Lower lobe of right lung (tissue), 2 donors: ENCODE measurements around the gene DDX19B. TPM values are rescaled to one million over a fixed set of nuclear protein-coding genes. Genes with fewer than 3 reads are reported as not detected.
"Not testable (repeated sequence)": the region's sequence is repeated elsewhere in the genome, so short reads cannot be mapped to it uniquely, and the experiment has no call there.

Source experiments
- ATAC-seq, 2 donors: fragments of 200-7000 bp; cut with Tn5 transposase; one replicate each; pipeline ENCODE4 v1.9.1; 2020 to 2022; ENCODE audit warnings: mild to moderate bottlenecking in 2 of 2, moderate library complexity in 2 of 2
- DNase-seq: peaks from one replicate; pipeline ENCODE4 v3.0.0-alpha.2; 2020
- H3K27ac ChIP-seq: fragments of 200-600 bp; one replicate; pipeline ENCODE4 v1.8.0; 2022
- H3K27me3 ChIP-seq: fragments of 200-600 bp; one replicate; pipeline ENCODE4 v1.8.0; 2022; ENCODE audit warnings: low read depth
- H3K36me3 ChIP-seq: fragments of 200-600 bp; one replicate; pipeline ENCODE4 v1.8.0; 2022; ENCODE audit warnings: mild to moderate bottlenecking
- H3K4me1 ChIP-seq: fragments of 200-600 bp; one replicate; pipeline ENCODE4 v1.8.0; 2022
- H3K4me3 ChIP-seq: fragments of 200-600 bp; one replicate; pipeline ENCODE4 v1.8.0; 2022; ENCODE audit warnings: mild to moderate bottlenecking
- H3K9me3 ChIP-seq: fragments of 200-600 bp; one replicate; pipeline ENCODE4 v1.8.0; 2022
- CTCF ChIP-seq: fragments of 200-600 bp; IDR thresholded peaks from one replicate; pipeline ENCODE4 v1.8.0; 2022; ENCODE audit warnings: antibody characterized with exemption, mild to moderate bottlenecking
- intact Hi-C: fragments of 100-400 bp; cut with DNase I; formaldehyde crosslinking; loops from one replicate; pipeline ENCODE4 v1.11.0; 2022
- total RNA-seq: library from RNA; stranded (reverse); fragmentation: NEBNext Ultra II Directional; extraction: Animal tissue kit (Norgen Biotek cat#: 25700); gene quantifications from one replicate; pipeline ENCODE4 v1.2.1, GENCODE V29; 2021
- donor health status: DM: no; HTN: yes; CAD: no; lungs with severe emphysema.

The DDX19B gene
- total RNA-seq, 1 donor from 2014 or later = 28.3 TPM

DNA sequence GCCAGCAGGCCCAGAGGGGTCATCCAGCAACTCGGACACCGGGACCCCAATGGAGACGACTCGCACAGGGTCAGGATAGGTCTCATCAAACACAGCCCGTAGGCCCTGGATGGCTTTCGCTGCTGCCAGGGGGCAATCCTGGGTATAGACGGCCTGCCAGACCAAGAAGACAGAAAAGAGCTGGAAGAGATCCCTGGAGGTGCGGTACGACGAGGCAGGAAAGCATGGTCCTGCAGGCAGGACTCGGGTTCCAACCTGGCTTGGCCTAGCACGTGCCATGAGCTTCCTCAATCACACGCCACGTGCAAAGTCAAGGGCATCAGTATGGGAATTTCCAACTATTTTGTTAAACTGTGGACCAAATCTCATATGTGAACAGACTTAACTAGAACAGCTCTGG is 40.9 kb upstream of the DDX19B start:
- peaks cover 100% of the 10 kb centered on the region for H3K36me3 ChIP-seq

DNA sequence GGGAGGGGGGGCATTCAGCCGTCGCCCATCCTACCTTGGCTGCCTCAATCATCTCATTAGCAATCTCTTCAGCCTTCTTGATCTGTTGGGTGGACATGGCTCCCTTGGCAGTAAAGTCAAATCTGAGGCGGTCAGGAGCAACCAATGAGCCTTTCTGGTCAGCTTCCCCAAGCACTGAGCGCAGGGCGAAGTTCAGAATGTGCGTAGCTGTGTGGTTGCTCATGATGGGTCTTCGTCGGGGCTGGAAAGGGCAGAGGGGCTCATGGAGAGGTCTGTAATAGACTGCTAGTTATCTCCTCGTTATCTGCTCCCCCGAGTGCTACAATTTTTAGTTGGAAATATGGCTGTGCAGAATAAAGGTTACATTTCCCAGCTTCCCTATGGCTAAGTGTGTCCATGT is 40.0 kb upstream of the DDX19B start:
- intact Hi-C loops = no loop called here
- Histone ChIP-seq H3K27me3 (no peaks in the 10 kb centered on the region), H3K27ac (no peak overlapping the region), H3K9me3 (no peaks in the 10 kb centered on the region), H3K4me3 (no peak overlapping the region), H3K4me1 (no peaks in the 10 kb centered on the region), H3K36me3 (peaks cover 100% of the 10 kb centered on the region)
- DNase-seq = no peak
- TF ChIP-seq CTCF = no peak
- ATAC-seq = no peak

More for the DNA sequence above, 40.9 kb upstream of the DDX19B start:
- Histone ChIP-seq H3K4me1 (no peaks in the 10 kb centered on the region), H3K27me3 (no peaks in the 10 kb centered on the region), H3K9me3 (no peaks in the 10 kb centered on the region), H3K27ac (no peak overlapping the region), H3K4me3 (no peak overlapping the region)
- TF ChIP-seq CTCF = no peak
- no peak for DNase-seq
- ATAC-seq = no peak
- intact Hi-C loops = no loop called here

- H3K27me3 ChIP-seq, H3K4me3 ChIP-seq, H3K9me3 ChIP-seq, H3K4me1 ChIP-seq, DNase-seq, ATAC-seq, H3K27ac ChIP-seq, intact Hi-C loops: not testable (repeated sequence)
- H3K36me3 ChIP-seq = peaks cover 100% of the 10 kb centered on the region
Measured at GRCh38 chr16:70259903-70260302, 39.1 kb upstream of the DDX19B start.

DNA sequence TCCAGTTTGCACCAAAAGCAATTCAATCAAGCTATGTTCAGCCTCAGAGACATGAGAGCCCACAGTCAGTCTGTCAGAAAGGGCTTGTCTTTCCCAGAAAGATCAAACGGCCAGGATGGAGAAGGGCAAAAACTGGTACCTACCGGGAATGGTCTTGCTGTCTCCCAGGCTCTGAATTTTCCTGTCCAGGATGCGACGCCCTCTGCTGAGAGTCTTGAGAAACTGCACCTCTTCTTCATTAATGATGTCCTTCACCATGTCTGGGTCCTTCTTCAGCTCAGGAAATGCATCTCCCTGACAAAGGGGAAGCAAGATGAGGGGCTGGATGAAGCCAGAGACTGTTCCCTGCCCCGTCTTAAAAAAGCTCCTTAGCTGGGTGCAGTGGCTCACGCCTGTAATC is 31.5 kb upstream of the DDX19B start:
- no peak overlapping the region for H3K27ac ChIP-seq
- peak in 1 of 2 donors; percentile 57 for ATAC-seq
- H3K27me3 ChIP-seq = no peaks in the 10 kb centered on the region
- H3K4me3 ChIP-seq = no peak overlapping the region
- peaks cover 100% of the 10 kb centered on the region for H3K36me3 ChIP-seq
- intact Hi-C loops = no loop called here
- no peaks in the 10 kb centered on the region for H3K4me1 ChIP-seq
- no peaks in the 10 kb centered on the region for H3K9me3 ChIP-seq
- TF ChIP-seq CTCF = peak; percentile 52
- no peak for DNase-seq

DNA sequence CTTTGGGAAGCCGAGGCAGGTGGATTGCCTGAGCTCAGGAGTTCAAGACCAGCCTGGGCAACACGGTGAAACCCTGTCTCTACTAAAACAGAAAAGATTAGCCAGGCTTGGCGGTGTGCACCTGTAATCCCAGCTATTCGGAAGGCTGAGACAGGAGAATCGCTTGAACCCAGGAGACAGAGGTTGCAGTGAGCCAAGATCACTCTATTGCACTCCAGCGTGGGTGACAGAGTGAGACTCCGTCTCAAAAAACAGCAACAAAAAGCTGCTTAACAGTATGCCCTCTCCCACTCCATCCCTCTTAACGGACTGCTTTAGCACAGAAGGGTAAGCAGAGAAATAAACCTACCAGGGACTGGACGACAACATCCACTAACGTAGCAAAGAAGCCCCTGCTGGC is 31.1 kb upstream of the DDX19B start:
- intact Hi-C loops, DNase-seq, H3K4me1 ChIP-seq, H3K4me3 ChIP-seq, ATAC-seq, H3K27me3 ChIP-seq, H3K27ac ChIP-seq, H3K9me3 ChIP-seq: not testable (repeated sequence)
- peaks cover 100% of the 10 kb centered on the region for H3K36me3 ChIP-seq

GRCh38 chr16:70269471-70269870 is 29.5 kb upstream of the DDX19B start:
- no peaks in the 10 kb centered on the region for H3K9me3 ChIP-seq
- intact Hi-C loops = no loop called here
- ATAC-seq (no peak), DNase-seq (no peak)
- peaks cover 96% of the 10 kb centered on the region for H3K36me3 ChIP-seq
- no peak for TF ChIP-seq CTCF
- no peak overlapping the region for H3K27ac ChIP-seq
- H3K4me1 ChIP-seq = no peaks in the 10 kb centered on the region
- H3K4me3 ChIP-seq = no peak overlapping the region
- H3K27me3 ChIP-seq = no peaks in the 10 kb centered on the region

DNA sequence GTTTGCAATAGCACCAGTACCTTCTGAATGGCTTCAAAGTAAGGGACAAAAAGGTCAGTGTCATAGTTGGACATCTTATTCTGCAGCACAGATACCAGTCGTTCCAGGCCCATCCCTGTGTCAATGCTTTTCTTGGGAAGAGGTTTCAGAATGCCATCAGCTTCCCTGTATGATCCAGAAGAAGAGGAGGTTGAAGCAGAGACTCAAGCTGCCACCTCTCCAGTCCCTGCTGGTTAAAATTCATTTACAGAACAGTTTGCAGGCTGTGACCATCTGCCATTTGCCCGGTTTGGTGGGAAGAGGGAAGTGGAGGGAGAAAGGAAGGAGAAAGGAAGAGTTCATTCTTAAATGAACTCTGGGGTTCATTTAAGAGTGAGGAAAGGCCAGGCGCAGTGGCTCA is 28.8 kb upstream of the DDX19B start:
- Histone ChIP-seq H3K36me3 (peaks cover 96% of the 10 kb centered on the region), H3K4me1 (no peaks in the 10 kb centered on the region), H3K27ac (no peak overlapping the region), H3K4me3 (no peak overlapping the region), H3K9me3 (no peaks in the 10 kb centered on the region), H3K27me3 (no peaks in the 10 kb centered on the region)
- DNase-seq (no peak), ATAC-seq (no peak)
- intact Hi-C loops = no loop called here
- no peak for TF ChIP-seq CTCF
